AG10803 (cell line): ENCODE measurements around the gene ADAMTS14.
A peak's percentile ranks its signal among the peaks of the same experiment; 100 is the strongest.

ENCODE experiments used
- DNase-seq: peaks from one replicate; pipeline ENCODE4 v3.0.0; 2010; ENCODE audit warnings: low read depth
- H3K4me3 ChIP-seq: 2 replicates; pipeline ENCODE4 v1.5.1; 2011; ENCODE audit warnings: mild to moderate bottlenecking, low read length, control low read depth
- TF ChIP-seq, protein P1 (sequence below): conservative IDR thresholded peaks from 2 replicates; pipeline ENCODE4 v1.5.1; 2011; ENCODE audit warnings: mild to moderate bottlenecking, low read length, control low read depth, inconsistent platforms

The ADAMTS14 gene

GRCh38 chr10:70751356-70751755 is 79.0 kb downstream of the ADAMTS14 start:
- H3K4me3 ChIP-seq = no peak overlapping the region
- TF ChIP-seq, protein P1, sequence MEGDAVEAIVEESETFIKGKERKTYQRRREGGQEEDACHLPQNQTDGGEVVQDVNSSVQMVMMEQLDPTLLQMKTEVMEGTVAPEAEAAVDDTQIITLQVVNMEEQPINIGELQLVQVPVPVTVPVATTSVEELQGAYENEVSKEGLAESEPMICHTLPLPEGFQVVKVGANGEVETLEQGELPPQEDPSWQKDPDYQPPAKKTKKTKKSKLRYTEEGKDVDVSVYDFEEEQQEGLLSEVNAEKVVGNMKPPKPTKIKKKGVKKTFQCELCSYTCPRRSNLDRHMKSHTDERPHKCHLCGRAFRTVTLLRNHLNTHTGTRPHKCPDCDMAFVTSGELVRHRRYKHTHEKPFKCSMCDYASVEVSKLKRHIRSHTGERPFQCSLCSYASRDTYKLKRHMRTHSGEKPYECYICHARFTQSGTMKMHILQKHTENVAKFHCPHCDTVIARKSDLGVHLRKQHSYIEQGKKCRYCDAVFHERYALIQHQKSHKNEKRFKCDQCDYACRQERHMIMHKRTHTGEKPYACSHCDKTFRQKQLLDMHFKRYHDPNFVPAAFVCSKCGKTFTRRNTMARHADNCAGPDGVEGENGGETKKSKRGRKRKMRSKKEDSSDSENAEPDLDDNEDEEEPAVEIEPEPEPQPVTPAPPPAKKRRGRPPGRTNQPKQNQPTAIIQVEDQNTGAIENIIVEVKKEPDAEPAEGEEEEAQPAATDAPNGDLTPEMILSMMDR = no peak
- DNase-seq = no peak

DNA sequence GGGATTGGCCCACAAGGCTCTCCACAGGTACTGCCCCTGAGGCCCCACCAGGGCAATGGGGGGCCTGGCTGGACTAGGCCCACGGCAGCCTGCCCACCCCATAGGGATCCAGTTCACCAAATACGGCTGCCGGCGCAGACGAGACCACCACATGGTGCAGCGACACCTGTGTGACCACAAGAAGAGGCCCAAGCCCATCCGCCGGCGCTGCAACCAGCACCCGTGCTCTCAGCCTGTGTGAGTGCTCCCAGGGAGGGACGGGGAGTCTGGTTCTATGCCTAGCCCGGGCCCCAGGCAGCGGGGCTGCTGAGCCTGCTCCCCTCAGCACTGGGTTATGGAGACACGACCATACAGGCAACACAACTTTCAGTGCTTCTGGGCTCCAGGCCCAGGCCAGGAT is 79.7 kb downstream of the ADAMTS14 start:
- no peak overlapping the region for H3K4me3 ChIP-seq
- TF ChIP-seq, protein P1 = no peak
- DNase-seq = no peak

- DNase-seq = no peak
- TF ChIP-seq, protein P1 = no peak
- no peak overlapping the region for H3K4me3 ChIP-seq
Observed at GRCh38 chr10:70752571-70752970, 80.3 kb downstream of the ADAMTS14 start.

GRCh38 chr10:70753026-70753663 is 80.8 kb downstream of the ADAMTS14 start:
- no peak for DNase-seq
- TF ChIP-seq, protein P1 = no peak
- H3K4me3 ChIP-seq = no peak overlapping the region

DNA sequence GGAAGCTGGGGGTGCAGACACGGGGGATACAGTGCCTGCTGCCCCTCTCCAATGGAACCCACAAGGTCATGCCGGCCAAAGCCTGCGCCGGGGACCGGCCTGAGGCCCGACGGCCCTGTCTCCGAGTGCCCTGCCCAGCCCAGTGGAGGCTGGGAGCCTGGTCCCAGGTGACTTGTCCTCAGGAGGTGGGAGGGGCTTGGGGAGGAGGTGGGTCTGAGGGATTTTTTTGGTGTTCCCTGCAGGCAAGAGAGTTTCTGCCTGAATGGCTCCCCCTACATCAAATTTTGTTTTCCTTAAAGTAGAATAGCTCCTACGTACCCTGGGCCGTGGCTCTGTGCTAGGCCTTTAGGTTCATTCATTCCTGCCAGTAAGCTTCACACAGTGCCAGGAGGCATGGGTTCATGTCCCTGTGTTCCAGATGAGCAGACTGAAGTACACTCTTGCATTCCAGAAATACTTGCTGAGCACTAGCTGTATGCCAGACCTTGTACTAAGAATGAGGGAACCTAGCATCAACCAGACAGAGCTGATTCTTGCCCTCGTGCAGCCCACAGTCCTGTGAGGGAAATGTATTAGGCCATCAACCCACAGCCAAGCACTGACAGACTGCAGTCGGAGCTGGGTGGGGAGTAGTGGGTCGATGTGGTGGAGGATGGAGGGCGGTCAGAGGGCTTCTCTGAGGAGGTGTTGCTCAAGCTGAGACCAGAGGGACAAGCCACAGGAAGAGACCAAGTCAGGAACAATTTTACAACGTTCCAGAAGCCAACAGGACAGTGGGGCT is 81.7 kb downstream of the ADAMTS14 start:
- no peak overlapping the region for H3K4me3 ChIP-seq
- peak; percentile 72 for DNase-seq
- TF ChIP-seq, protein P1 = no peak

DNA sequence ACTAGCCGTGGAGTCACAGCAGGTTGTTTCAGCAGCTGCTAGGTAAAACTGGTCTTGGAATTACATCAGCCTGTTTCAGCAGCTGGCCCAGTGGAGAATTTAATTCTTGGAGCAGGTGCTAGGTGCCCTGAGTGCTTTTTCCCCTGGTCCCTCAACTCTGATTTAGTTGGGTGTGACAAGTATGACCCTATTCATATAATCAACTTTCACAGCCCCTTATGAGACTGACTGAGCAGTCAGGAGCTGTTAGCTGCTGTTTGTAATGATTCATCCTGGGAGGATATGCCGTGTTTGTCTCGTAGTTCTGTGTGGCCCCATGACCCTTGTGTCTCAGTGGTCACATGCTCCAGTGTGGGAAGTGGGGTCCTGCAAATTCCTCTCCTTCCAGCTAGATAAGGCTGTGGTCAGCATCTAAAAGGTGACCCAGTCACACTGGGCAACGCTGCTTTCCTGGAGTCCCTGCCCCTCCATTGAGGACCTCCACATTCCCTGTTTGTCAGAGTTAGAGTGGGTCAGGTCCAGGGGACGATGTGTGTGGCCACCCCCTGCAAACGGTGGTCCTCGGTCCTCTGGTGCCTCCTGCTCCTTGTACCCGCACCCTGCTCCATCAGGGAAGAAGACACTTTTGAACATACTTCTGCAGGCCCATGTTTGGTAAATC is 84.5 kb downstream of the ADAMTS14 start:
- DNase-seq = no peak
- TF ChIP-seq, protein P1 = no peak

More for the DNA sequence above, 84.5 kb downstream of the ADAMTS14 start:
- H3K4me3 ChIP-seq = no peak overlapping the region
